CD14-positive monocyte (primary cell): ENCODE measurements around the gene UBE2L3. TPM values are rescaled to one million over a fixed set of nuclear protein-coding genes. Genes with fewer than 3 reads are reported as not detected.
"Not testable (repeated sequence)": the region's sequence is repeated elsewhere in the genome, so short reads cannot be mapped to it uniquely, and the experiment has no call there.

ENCODE experiments used
- DNase-seq, 3 donors: peaks; one replicate each; pipeline ENCODE4 v3.0.0-alpha.2; 2011 to 2022
- H2AFZ ChIP-seq: 2 replicates; pipeline ENCODE4 v1.6.0; 2012; ENCODE audit warnings: mild to moderate bottlenecking, low read depth, low read length, inconsistent platforms; ENCODE audit not compliant: insufficient read depth, poor library complexity, severe bottlenecking
- H3K27ac ChIP-seq, 2 donors: 1 replicate in 1 of 2; 2 replicates in 1 of 2; pipeline ENCODE4 v1.5.1; 2012 to 2013; ENCODE audit warnings: low read length in 2 of 2, control low read depth in 1 of 2, inconsistent platforms in 1 of 2, low read depth in 1 of 2, mild to moderate bottlenecking in 1 of 2
- H3K27me3 ChIP-seq, 2 donors: one replicate each; pipeline versions ENCODE4 v1.6.0 to v1.6.1; 2011 to 2013; ENCODE audit warnings: low read length in 2 of 2; ENCODE audit not compliant: control insufficient read depth in 2 of 2, insufficient read depth in 2 of 2
- H3K36me3 ChIP-seq, 2 donors: replicated peaks in 1 of 2; 1 replicate in 1 of 2; 2 replicates in 1 of 2; pipeline versions ENCODE4 v1.5.1 to v1.6.1; 2012 to 2013; ENCODE audit warnings: low read length in 2 of 2, control low read depth in 1 of 2, inconsistent platforms in 1 of 2, mild to moderate bottlenecking in 1 of 2; ENCODE audit not compliant: insufficient read depth in 2 of 2, control insufficient read depth in 1 of 2
- H3K4me1 ChIP-seq, 2 donors: 1 replicate in 1 of 2; 2 replicates in 1 of 2; pipeline versions ENCODE4 v1.5.1 to v1.6.1; 2012 to 2013; ENCODE audit warnings: low read length in 2 of 2, control low read depth in 1 of 2, inconsistent platforms in 1 of 2, mild to moderate bottlenecking in 1 of 2, moderate library complexity in 1 of 2; ENCODE audit not compliant: insufficient read depth in 2 of 2, control insufficient read depth in 1 of 2
- H3K4me2 ChIP-seq: replicated peaks from 2 replicates; pipeline ENCODE3; 2012; ENCODE audit warnings: low read length, moderate library complexity, mild to moderate bottlenecking; ENCODE audit not compliant: poor library complexity, severe bottlenecking; ENCODE audit errors: extremely low read depth
- H3K4me3 ChIP-seq, 3 experiments: fragments of 200-600 bp in 1 of 3; sonication (generic) in 1 of 3; replicated peaks in 1 of 3; 1 replicate in 2 of 3; 2 replicates in 1 of 3; pipeline ENCODE4 v1.5.1; 2011 to 2013; ENCODE audit warnings: low read length in 3 of 3, mild to moderate bottlenecking in 3 of 3, control low read depth in 2 of 3, low read depth in 2 of 3, inconsistent platforms in 1 of 3, moderate library complexity in 1 of 3
- H3K79me2 ChIP-seq: 2 replicates; pipeline ENCODE4 v1.6.0; 2012; ENCODE audit warnings: mild to moderate bottlenecking, control low read depth, inconsistent platforms, low read length, moderate library complexity; ENCODE audit not compliant: insufficient read depth
- H3K9ac ChIP-seq: 2 replicates; pipeline ENCODE4 v1.6.0; 2017; ENCODE audit warnings: low read length, mild to moderate bottlenecking; ENCODE audit not compliant: insufficient read depth, poor library complexity, severe bottlenecking
- H3K9me3 ChIP-seq, 2 donors: replicated peaks in 1 of 2; 1 replicate in 1 of 2; 2 replicates in 1 of 2; pipeline versions ENCODE4 v1.5.1 to v1.6.1; 2012 to 2013; ENCODE audit warnings: low read length in 2 of 2, control low read depth in 1 of 2; ENCODE audit not compliant: control insufficient read depth in 1 of 2, insufficient read depth in 1 of 2
- H4K20me1 ChIP-seq: 2 replicates; pipeline ENCODE4 v1.6.0; 2012; ENCODE audit warnings: mild to moderate bottlenecking, low read length, control low read depth, moderate library complexity; ENCODE audit not compliant: insufficient read depth
- H3K27ac Mint-ChIP-seq, 7 donors: one replicate each; pipeline ENCODE4 v1.8.0; 2020; ENCODE audit warnings: mild to moderate bottlenecking in 7 of 7, mixed read lengths in 7 of 7, moderate library complexity in 6 of 7, inconsistent platforms in 2 of 7
- H3K27me3 Mint-ChIP-seq, 3 donors: one replicate each; pipeline ENCODE4 v1.8.0; 2021 to 2022; ENCODE audit warnings: low read depth in 3 of 3, mild to moderate bottlenecking in 3 of 3, mixed read lengths in 3 of 3, moderate library complexity in 3 of 3, inconsistent platforms in 1 of 3
- H3K36me3 Mint-ChIP-seq, 2 donors: one replicate each; pipeline ENCODE4 v1.8.0; 2020; ENCODE audit warnings: mixed read lengths in 2 of 2, inconsistent platforms in 1 of 2, mild to moderate bottlenecking in 1 of 2
- H3K4me1 Mint-ChIP-seq: one replicate; pipeline ENCODE4 v1.8.0; 2020; ENCODE audit warnings: mild to moderate bottlenecking, mixed read lengths
- H3K4me3 Mint-ChIP-seq, 2 donors: one replicate each; pipeline ENCODE4 v1.8.0; 2020; ENCODE audit warnings: mild to moderate bottlenecking in 2 of 2, mixed read lengths in 2 of 2, moderate library complexity in 1 of 2
- H3K9me3 Mint-ChIP-seq, 7 donors: one replicate each; pipeline ENCODE4 v1.8.0; 2020 to 2022; ENCODE audit warnings: mixed read lengths in 7 of 7, mild to moderate bottlenecking in 6 of 7, moderate library complexity in 6 of 7, inconsistent platforms in 2 of 7
- CTCF ChIP-seq: fragments of 200-600 bp; IDR thresholded peaks from one replicate; pipeline ENCODE4 v1.8.0; 2022; ENCODE audit warnings: antibody characterized with exemption, mild to moderate bottlenecking
- WGBS: methylation state at CpG from one replicate; pipeline ENCODE4 v1.1.5; 2013; ENCODE audit warnings: missing lambda C conversion rate; ENCODE audit not compliant: insufficient coverage; 5-methylcytosine and 5-hydroxymethylcytosine counted together
- intact Hi-C, 2 donors: fragments of 100-400 bp; cut with micrococcal nuclease; formaldehyde crosslinking; loops; one replicate each; pipeline versions ENCODE4 v1.15.0 to v1.15.1; 2023
- polyA plus RNA-seq, 3 donors: library from polyadenylated mRNA; depleted of rRNA in 1 of 3; unstranded in 2 of 3; stranded (reverse) in 1 of 3; fragments of 300-500 nt in 2 of 3; fragments of >200 nt in 1 of 3; fragmentation: Illumina TruSeq in 2 of 3; gene quantifications; 1 replicate in 2 of 3; 2 replicates in 1 of 3; pipeline ENCODE4 v1.2.3, GENCODE V29; 2012 to 2021

Gene UBE2L3
- polyA plus RNA-seq, 3 donors = 19.6 to 88.9 (median 69.6) TPM

GRCh38 chr22:21560657-21561056, 6.9 kb upstream of the UBE2L3 start:
- H3K4me3 Mint-ChIP-seq, H3K36me3 Mint-ChIP-seq, H3K4me3 ChIP-seq, H2AFZ ChIP-seq, H3K4me1 ChIP-seq, H3K27me3 ChIP-seq, H3K9me3 ChIP-seq, H3K27ac Mint-ChIP-seq, H3K9ac ChIP-seq, H4K20me1 ChIP-seq, H3K36me3 ChIP-seq, H3K4me1 Mint-ChIP-seq, intact Hi-C loops, H3K4me2 ChIP-seq, DNase-seq, H3K27me3 Mint-ChIP-seq, H3K79me2 ChIP-seq, H3K27ac ChIP-seq, H3K9me3 Mint-ChIP-seq: not testable (repeated sequence)
- no CpG with 5 or more reads among the region's 3 CpGs for WGBS

GRCh38 chr22:21563912-21564311, 3.6 kb upstream of the UBE2L3 start:
- H3K9me3 ChIP-seq = no peaks in the 10 kb centered on the region
- no peak overlapping the region for H3K9ac ChIP-seq
- no peak for TF ChIP-seq CTCF
- H3K27me3 ChIP-seq = no peaks in the 10 kb centered on the region
- Mint-ChIP-seq H3K4me1 (peaks cover 12% of the 10 kb centered on the region), H3K4me3 (no peak overlapping the region), H3K36me3 (no peaks in the 10 kb centered on the region), H3K27ac (no peak overlapping the region), H3K9me3 (peaks cover 0 to 1% (median 0%) of the 10 kb centered on the region in 7 donors), H3K27me3 (peaks cover 3 to 6% (median 3%) of the 10 kb centered on the region in 3 donors)
- no peak overlapping the region for H3K4me3 ChIP-seq
- H3K79me2 ChIP-seq = peaks cover 17% of the 10 kb centered on the region
- intact Hi-C loops = no loop called here
- no peak for DNase-seq
- H4K20me1 ChIP-seq = peaks cover 10% of the 10 kb centered on the region
- no peak overlapping the region for H3K4me2 ChIP-seq
- 78% methylated on average over 3 of the region's 8 CpGs for WGBS
- H3K4me1 ChIP-seq = peaks cover 10 to 13% of the 10 kb centered on the region in 2 donors
- no peaks in the 10 kb centered on the region for H3K36me3 ChIP-seq
- H3K27ac ChIP-seq = no peak overlapping the region
- no peak overlapping the region for H2AFZ ChIP-seq
